Measurements from ENCODE around the gene MPL.
"Not testable (repeated sequence)": the region's sequence is repeated elsewhere in the genome, so short reads cannot be mapped to it uniquely, and the experiment has no call there.

The MPL gene

GRCh38 chr1:43358121-43358745 is 20.6 kb downstream of the MPL start:
- no peak for DNase-seq

- peak; percentile 82 for DNase-seq
Observed at GRCh38 chr1:43358746-43359693, 21.4 kb downstream of the MPL start, which contains the start of gene CDC20. TSS of gene CDC20 (plus strand) at chr1:43358981. CDS start at chr1:43359216, 235 bp downstream.

GRCh38 chr1:43359696-43360095 is 22.1 kb downstream of the MPL start:
- no peak for DNase-seq

- DNase-seq, result no peak
Observed at GRCh38 chr1:43360616-43361015, 23.0 kb downstream of the MPL start.

GRCh38 chr1:43363283-43363934 is 25.8 kb downstream of the MPL start:
- no peak for DNase-seq

- no peak for DNase-seq
Observed at GRCh38 chr1:43363935-43364525, 26.4 kb downstream of the MPL start.

GRCh38 chr1:43365678-43366077 is 28.1 kb downstream of the MPL start:
- DNase-seq, result no peak

- DNase-seq, result no peak
Observed at GRCh38 chr1:43366179-43366578, 28.6 kb downstream of the MPL start.

GRCh38 chr1:43366601-43367025 is 29.0 kb downstream of the MPL start:
- DNase-seq, result no peak

GRCh38 chr1:43367026-43367903 is 29.6 kb downstream of the MPL start:
- no peak for DNase-seq

GRCh38 chr1:43367904-43368645 is 30.5 kb downstream of the MPL start, which contains the start of gene ELOVL1:
TSS of gene ELOVL1 (minus strand) at chr1:43368011. CDS start at chr1:43365609, 2,402 bp downstream.
- DNase-seq, result peak; percentile 62

GRCh38 chr1:43368646-43369020 is 31.0 kb downstream of the MPL start:
- no peak for DNase-seq

GRCh38 chr1:43369779-43370178 is 32.2 kb downstream of the MPL start:
- DNase-seq, result not testable (repeated sequence)

GRCh38 chr1:43370564-43370963 is 32.9 kb downstream of the MPL start:
- no peak for DNase-seq

- DNase-seq, result no peak
Observed at GRCh38 chr1:43372172-43372571, 34.6 kb downstream of the MPL start.

GRCh38 chr1:43373066-43373940 is 35.7 kb downstream of the MPL start:
- no peak for DNase-seq

- DNase-seq, result no peak
Observed at GRCh38 chr1:43376723-43377235, 39.2 kb downstream of the MPL start.

GRCh38 chr1:43377831-43378230 is 40.2 kb downstream of the MPL start:
- no peak for DNase-seq

GRCh38 chr1:43379476-43379875 is 41.9 kb downstream of the MPL start:
- no peak for DNase-seq

- DNase-seq, result peak; percentile 16
Observed at GRCh38 chr1:43381612-43382011, 44.0 kb downstream of the MPL start.

Data from SIG-M5 (cell line).